DOHH2 (cell line): ENCODE results near the gene CAPZA1.

Source experiments
- CTCF ChIP-seq: fragments of 200-600 bp; sonication (generic); IDR thresholded peaks from one replicate; pipeline ENCODE4 v1.5.1; 2014; ENCODE audit warnings: antibody characterized with exemption, mild to moderate bottlenecking, low read depth, low read length; ENCODE audit not compliant: poor library complexity, severe bottlenecking
- EZH2phosphoT487 ChIP-seq: fragments of 200-600 bp; sonication (generic); IDR thresholded peaks from 2 replicates; pipeline ENCODE4 v1.6.1; 2017; ENCODE audit warnings: borderline replicate concordance, mild to moderate bottlenecking, antibody characterized with exemption, low read length, moderate library complexity, mixed read lengths

GRCh38 chr1:112675728-112676381, 56.2 kb downstream of the CAPZA1 start:
- TF ChIP-seq CTCF (no peak), EZH2phosphoT487 (no peak)
